SK-N-MC (cell line): Measurements from ENCODE around the gene CTH.

Source experiments
- DNase-seq: peaks from one replicate; pipeline ENCODE4 v3.0.0-alpha.2; 2011; ENCODE audit warnings: low read depth, low spot score
- H3K27ac ChIP-seq: fragments of 200-600 bp; sonication (generic); 2 replicates; pipeline ENCODE4 v1.5.1; 2016; ENCODE audit warnings: mixed run types
- H3K36me3 ChIP-seq: fragments of 200-600 bp; sonication (generic); 2 replicates; pipeline ENCODE4 v1.6.1; 2017; ENCODE audit warnings: antibody characterized with exemption, low read length, mixed read lengths; ENCODE audit not compliant: insufficient read depth
- H3K4me3 ChIP-seq: fragments of 200-600 bp; sonication (generic); 2 replicates; pipeline ENCODE4 v1.5.1; 2016
- H3K9ac ChIP-seq: fragments of 200-600 bp; sonication (generic); 2 replicates; pipeline ENCODE4 v1.8.0; 2017; ENCODE audit warnings: mixed run types, mixed read lengths; ENCODE audit not compliant: insufficient read length
- H3K9me3 ChIP-seq: fragments of 200-600 bp; sonication (generic); 2 replicates; pipeline ENCODE4 v1.6.1; 2017; ENCODE audit warnings: low read depth, mild to moderate bottlenecking, antibody characterized with exemption, low read length, moderate library complexity, mixed read lengths
- EZH2 ChIP-seq: fragments of 200-600 bp; sonication (generic); IDR thresholded peaks from one replicate; pipeline ENCODE4 v1.6.1; 2017; ENCODE audit warnings: antibody characterized with exemption
- FOXP2 ChIP-seq: optimal IDR thresholded peaks from 2 replicates; pipeline ENCODE3; 2011; ENCODE audit warnings: mild to moderate bottlenecking, moderate library complexity; ENCODE audit not compliant: insufficient read depth; ENCODE audit errors: extremely low read length, control extremely low read depth
- POLR2AphosphoS5 ChIP-seq: IDR thresholded peaks from 2 replicates; pipeline ENCODE4 v1.6.1; 2012; ENCODE audit warnings: mild to moderate bottlenecking, low read depth, low read length, borderline replicate concordance

The CTH gene

DNA sequence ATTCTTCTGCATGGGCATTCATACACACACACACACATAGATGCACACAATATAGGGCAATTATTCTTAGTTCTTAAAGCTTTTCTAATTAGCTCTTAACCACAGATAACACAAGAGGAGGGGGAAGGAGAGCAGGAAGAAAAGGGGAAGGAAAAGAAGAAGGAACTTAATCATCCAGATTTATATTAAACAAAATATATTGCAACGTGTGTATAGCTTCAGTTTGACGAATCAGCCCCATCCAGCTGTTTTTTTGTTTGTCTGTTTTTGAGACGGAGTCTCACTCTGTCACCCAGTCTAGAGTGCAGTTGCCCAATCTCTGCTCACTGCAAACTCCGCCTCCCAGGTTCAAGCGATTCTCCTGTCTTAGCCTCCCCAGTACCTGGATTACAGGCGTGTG, 34.9 kb upstream of the CTH start:
- no peaks in the 10 kb centered on the region for H3K9me3 ChIP-seq
- TF ChIP-seq POLR2AphosphoS5 = no peak
- no peak for TF ChIP-seq EZH2
- no peak for TF ChIP-seq FOXP2
- H3K36me3 ChIP-seq = no peaks in the 10 kb centered on the region
- no peak overlapping the region for H3K9ac ChIP-seq
- H3K4me3 ChIP-seq = no peak overlapping the region
- H3K27ac ChIP-seq = no peak overlapping the region
- DNase-seq = no peak

DNA sequence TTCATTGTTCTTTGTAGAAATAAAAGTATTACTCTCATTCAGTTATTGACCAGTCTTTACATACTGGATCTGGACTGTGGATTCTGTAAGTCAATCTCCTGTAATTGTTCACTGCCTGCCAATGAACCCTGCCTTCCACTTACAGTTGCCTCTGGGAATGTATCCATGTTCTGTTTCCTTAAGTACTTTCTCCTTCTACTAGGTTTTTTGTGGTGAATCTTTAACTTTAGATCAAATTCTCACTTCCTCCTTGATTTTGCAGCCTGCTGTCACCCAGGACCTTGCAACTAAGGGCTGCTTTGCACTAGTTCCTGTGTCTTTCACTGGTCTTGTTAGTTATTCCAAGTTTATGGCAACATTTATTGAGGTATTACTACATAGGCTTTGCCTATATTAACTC, 28.4 kb upstream of the CTH start:
- TF ChIP-seq FOXP2 (no peak), POLR2AphosphoS5 (no peak), EZH2 (no peak)
- DNase-seq = no peak
- Histone ChIP-seq H3K27ac (no peak overlapping the region), H3K9ac (no peak overlapping the region), H3K9me3 (no peaks in the 10 kb centered on the region), H3K4me3 (no peak overlapping the region), H3K36me3 (no peaks in the 10 kb centered on the region)

DNA sequence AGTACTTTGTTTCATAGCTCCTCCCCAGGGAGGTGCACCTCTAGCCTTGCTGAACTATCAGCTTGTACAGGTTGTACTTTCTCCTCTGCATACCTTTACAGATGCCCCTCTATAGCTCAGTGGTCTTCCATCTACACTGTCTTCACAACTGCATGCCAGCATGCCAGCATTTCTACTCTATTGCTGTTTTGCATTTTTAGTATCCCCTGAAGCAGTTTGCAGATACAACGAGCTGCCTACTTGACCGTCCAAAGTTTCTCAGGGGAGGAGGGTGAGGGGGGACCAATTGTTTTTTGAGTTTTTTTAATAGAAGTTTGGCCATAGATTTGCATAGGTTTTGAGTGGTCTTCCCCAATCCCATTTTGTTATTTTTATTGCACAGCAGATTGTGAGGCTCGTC, 27.6 kb upstream of the CTH start:
- Histone ChIP-seq H3K27ac (no peak overlapping the region), H3K9ac (no peak overlapping the region), H3K36me3 (no peaks in the 10 kb centered on the region), H3K9me3 (no peaks in the 10 kb centered on the region), H3K4me3 (no peak overlapping the region)
- TF ChIP-seq EZH2 = no peak
- no peak for TF ChIP-seq FOXP2
- TF ChIP-seq POLR2AphosphoS5 = no peak
- no peak for DNase-seq

- Histone ChIP-seq H3K36me3 (no peaks in the 10 kb centered on the region), H3K27ac (no peak overlapping the region), H3K4me3 (no peak overlapping the region), H3K9me3 (no peaks in the 10 kb centered on the region), H3K9ac (no peak overlapping the region)
- DNase-seq = no peak
- no peak for TF ChIP-seq POLR2AphosphoS5
- no peak for TF ChIP-seq FOXP2
- no peak for TF ChIP-seq EZH2
Measured at GRCh38 chr1:70384542-70384941, 26.5 kb upstream of the CTH start.

DNA sequence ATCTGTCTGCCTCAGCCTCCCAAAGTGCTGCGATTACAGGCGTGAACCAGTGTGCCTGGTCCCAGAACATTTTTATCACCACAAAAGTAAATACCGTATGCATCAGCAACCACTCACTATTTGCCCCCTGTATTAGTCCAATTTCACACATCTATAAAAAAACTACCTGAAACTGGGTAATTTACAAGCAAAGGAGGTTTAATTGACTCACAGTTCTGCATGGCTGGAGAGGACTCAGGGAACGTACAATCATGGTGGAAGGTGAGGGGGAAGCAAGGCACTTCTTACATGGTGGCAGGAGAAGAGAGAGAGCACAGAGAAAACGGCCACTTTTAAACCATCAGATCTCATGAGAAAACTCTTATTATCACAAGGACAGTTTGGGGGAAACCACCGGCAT, 25.6 kb upstream of the CTH start:
- DNase-seq = no peak
- no peak overlapping the region for H3K9ac ChIP-seq
- no peaks in the 10 kb centered on the region for H3K36me3 ChIP-seq
- no peak overlapping the region for H3K4me3 ChIP-seq
- no peaks in the 10 kb centered on the region for H3K9me3 ChIP-seq
- H3K27ac ChIP-seq = no peak overlapping the region
- TF ChIP-seq POLR2AphosphoS5 (no peak), EZH2 (no peak), FOXP2 (no peak)

DNA sequence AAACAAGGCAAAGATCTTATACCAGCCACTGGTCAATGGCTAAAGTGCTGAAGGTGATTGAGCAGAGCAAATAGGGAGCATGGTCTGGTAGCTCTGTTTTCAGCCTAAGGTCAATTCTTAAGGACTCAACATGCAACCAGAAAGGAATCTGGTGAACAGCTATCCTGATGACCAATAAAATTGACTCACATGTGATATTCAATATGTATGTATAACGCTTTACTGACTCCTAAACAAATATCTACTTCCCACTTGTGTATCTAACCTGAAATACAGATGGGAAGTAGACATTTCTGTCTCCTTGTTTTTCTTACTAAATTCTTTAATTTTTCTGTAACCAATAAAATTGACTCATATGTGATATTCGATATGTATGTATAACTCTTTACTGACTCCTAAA, 24.9 kb upstream of the CTH start:
- Histone ChIP-seq H3K9ac (no peak overlapping the region), H3K36me3 (no peaks in the 10 kb centered on the region), H3K4me3 (no peak overlapping the region), H3K9me3 (no peaks in the 10 kb centered on the region), H3K27ac (no peak overlapping the region)
- TF ChIP-seq FOXP2 = no peak
- no peak for TF ChIP-seq EZH2
- TF ChIP-seq POLR2AphosphoS5 = no peak
- no peak for DNase-seq

DNA sequence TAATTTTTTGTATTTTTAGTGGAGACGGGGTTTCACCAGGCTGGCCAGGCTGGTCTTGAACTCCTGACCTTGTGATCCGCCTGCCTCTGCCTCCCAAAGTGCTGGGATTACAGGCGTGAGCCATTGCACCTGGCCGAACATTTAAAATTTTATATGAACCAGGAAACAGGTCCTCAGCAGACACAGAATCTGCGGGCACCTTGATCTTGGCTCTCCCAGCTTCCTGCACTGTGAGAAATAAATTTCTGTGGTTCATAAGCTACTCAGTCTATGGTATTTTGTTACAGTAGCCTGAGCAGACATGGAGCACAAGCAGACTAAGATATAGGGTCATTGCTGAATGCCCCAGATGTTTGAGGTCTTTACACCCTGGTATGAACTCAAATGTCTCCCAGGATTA, 23.6 kb upstream of the CTH start:
- TF ChIP-seq POLR2AphosphoS5 (no peak), FOXP2 (no peak), EZH2 (no peak)
- H3K9me3 ChIP-seq = no peaks in the 10 kb centered on the region
- no peak overlapping the region for H3K9ac ChIP-seq
- no peak for DNase-seq
- H3K4me3 ChIP-seq = no peak overlapping the region
- H3K36me3 ChIP-seq = no peaks in the 10 kb centered on the region
- H3K27ac ChIP-seq = no peak overlapping the region

- Histone ChIP-seq H3K27ac (no peak overlapping the region), H3K9ac (no peak overlapping the region), H3K36me3 (no peaks in the 10 kb centered on the region), H3K9me3 (no peaks in the 10 kb centered on the region), H3K4me3 (no peak overlapping the region)
- no peak for TF ChIP-seq EZH2
- TF ChIP-seq FOXP2 = no peak
- TF ChIP-seq POLR2AphosphoS5 = no peak
- DNase-seq = no peak
Measured at GRCh38 chr1:70392626-70393025, 18.4 kb upstream of the CTH start.

- no peak overlapping the region for H3K9ac ChIP-seq
- no peaks in the 10 kb centered on the region for H3K36me3 ChIP-seq
- H3K9me3 ChIP-seq = no peaks in the 10 kb centered on the region
- TF ChIP-seq EZH2 (no peak), POLR2AphosphoS5 (no peak), FOXP2 (no peak)
- no peak overlapping the region for H3K27ac ChIP-seq
- DNase-seq = no peak
- no peak overlapping the region for H3K4me3 ChIP-seq
Measured at GRCh38 chr1:70396607-70397006, 14.5 kb upstream of the CTH start.
